DND-41 (cell line): ENCODE data around the gene PCDHA4.
"Not testable (repeated sequence)": the region's sequence is repeated elsewhere in the genome, so short reads cannot be mapped to it uniquely, and the experiment has no call there.

ENCODE experiments used
- ATAC-seq: fragments of 200-7000 bp; cut with Tn5 transposase; 3 replicates; pipeline ENCODE4 v1.9.1; 2021; ENCODE audit warnings: low read depth; ENCODE audit not compliant: insufficient read depth
- DNase-seq: peaks from one replicate; pipeline ENCODE4 v3.0.0-alpha.2; 2020
- H2AFZ ChIP-seq: 2 replicates; pipeline ENCODE4 v1.6.0; 2012; ENCODE audit warnings: low read depth, low read length
- H3K27ac ChIP-seq: 2 replicates; pipeline ENCODE4 v1.5.1; 2012; ENCODE audit warnings: low read length, inconsistent platforms
- H3K27me3 ChIP-seq: fragments of 200-600 bp; sonication (generic); 2 replicates; pipeline ENCODE4 v1.6.0; 2012; ENCODE audit warnings: low read length, mild to moderate bottlenecking, inconsistent platforms; ENCODE audit not compliant: insufficient read depth, poor library complexity
- H3K36me3 ChIP-seq: 2 replicates; pipeline ENCODE4 v1.5.1; 2012; ENCODE audit warnings: low read length, inconsistent platforms; ENCODE audit not compliant: insufficient read depth
- H3K4me1 ChIP-seq: 2 replicates; pipeline ENCODE4 v1.5.1; 2012; ENCODE audit warnings: mild to moderate bottlenecking, low read length; ENCODE audit not compliant: insufficient read depth
- H3K4me2 ChIP-seq: 2 replicates; pipeline ENCODE4 v1.6.0; 2012; ENCODE audit warnings: mild to moderate bottlenecking, moderate library complexity, low read length, inconsistent platforms; ENCODE audit not compliant: insufficient read depth
- H3K4me3 ChIP-seq, 2 experiments: fragments of 200-600 bp in 1 of 2; shearing (Covaris generic) in 1 of 2; 2 replicates each; pipeline ENCODE4 v1.5.1; 2012 to 2016; ENCODE audit warnings: inconsistent platforms in 2 of 2, low read length in 2 of 2, mild to moderate bottlenecking in 2 of 2, low read depth in 1 of 2, moderate library complexity in 1 of 2
- H3K79me2 ChIP-seq: 2 replicates; pipeline ENCODE4 v1.6.0; 2012; ENCODE audit warnings: low read length, inconsistent platforms; ENCODE audit not compliant: insufficient read depth
- H3K9ac ChIP-seq: 2 replicates; pipeline ENCODE4 v1.6.0; 2012; ENCODE audit warnings: low read depth, mild to moderate bottlenecking, inconsistent platforms, low read length, moderate library complexity
- H3K9me3 ChIP-seq: 2 replicates; pipeline ENCODE4 v1.5.1; 2012; ENCODE audit warnings: low read length, moderate library complexity, mild to moderate bottlenecking, inconsistent platforms; ENCODE audit not compliant: insufficient read depth, severe bottlenecking
- H4K20me1 ChIP-seq: 2 replicates; pipeline ENCODE4 v1.6.0; 2012; ENCODE audit warnings: low read length; ENCODE audit not compliant: insufficient read depth
- CTCF ChIP-seq: IDR thresholded peaks from 2 replicates; pipeline ENCODE4 v1.5.1; 2012; ENCODE audit warnings: borderline replicate concordance, low read length, moderate library complexity, mild to moderate bottlenecking; ENCODE audit not compliant: poor library complexity, severe bottlenecking; ENCODE audit errors: extremely low read depth
- EZH2 ChIP-seq: IDR thresholded peaks from 3 replicates; pipeline ENCODE4 v1.6.1; 2012; ENCODE audit warnings: borderline replicate concordance, low read depth, mild to moderate bottlenecking, moderate library complexity, low read length, inconsistent platforms; ENCODE audit not compliant: severe bottlenecking

PCDHA4 gene

GRCh38 chr5:140822281-140822629 is 15.4 kb downstream of the PCDHA4 start:
- no peak for TF ChIP-seq EZH2
- TF ChIP-seq CTCF: no peak
- ATAC-seq: no peak
- Histone ChIP-seq H3K4me1 (no peaks in the 10 kb centered on the region), H3K9me3 (no peaks in the 10 kb centered on the region), H2AFZ (no peak overlapping the region), H3K27ac (no peak overlapping the region), H3K27me3 (no peaks in the 10 kb centered on the region), H3K79me2 (no peaks in the 10 kb centered on the region), H3K4me3 (no peak overlapping the region), H4K20me1 (no peaks in the 10 kb centered on the region), H3K36me3 (no peaks in the 10 kb centered on the region), H3K9ac (no peak overlapping the region), H3K4me2 (no peak overlapping the region)
- DNase-seq: no peak

- not testable (repeated sequence) for H3K79me2 ChIP-seq, H3K4me1 ChIP-seq
Observed at GRCh38 chr5:140822969-140823368, 16.1 kb downstream of the PCDHA4 start.

GRCh38 chr5:140823475-140823874 is 16.6 kb downstream of the PCDHA4 start:
- H3K79me2 ChIP-seq: no peaks in the 10 kb centered on the region
- TF ChIP-seq CTCF: no peak
- no peak for TF ChIP-seq EZH2

More at GRCh38 chr5:140822969-140823368, 16.1 kb downstream of the PCDHA4 start:
- not testable (repeated sequence) for ATAC-seq, H3K9ac ChIP-seq, H3K4me2 ChIP-seq, H3K36me3 ChIP-seq, H3K9me3 ChIP-seq, H4K20me1 ChIP-seq, H2AFZ ChIP-seq, H3K27me3 ChIP-seq, H3K27ac ChIP-seq, DNase-seq, H3K4me3 ChIP-seq

GRCh38 chr5:140827704-140828361 is 21.0 kb downstream of the PCDHA4 start, which contains the start of gene PCDHA6:
Gene PCDHA6 (plus strand): TSS chr5:140827960. CDS start chr5:140828092, 132 bp downstream.
- no peak within 1 kb of the TSS for H3K4me2 ChIP-seq
- no peak for ATAC-seq
- no peak for DNase-seq
- H3K27me3 ChIP-seq: no peaks in the 10 kb centered on the region
- H3K4me3 ChIP-seq: no peak within 1 kb of the TSS
- no peak within 1 kb of the TSS for H3K27ac ChIP-seq
- H3K79me2 ChIP-seq: no peaks in the 10 kb centered on the region
- H3K4me1 ChIP-seq: no peaks in the 10 kb centered on the region
- TF ChIP-seq EZH2 (no peak), CTCF (no peak)
- H3K9ac ChIP-seq: no peak within 1 kb of the TSS
- no peaks in the 10 kb centered on the region for H3K36me3 ChIP-seq
- H4K20me1 ChIP-seq: no peaks in the 10 kb centered on the region
- no peaks in the 10 kb centered on the region for H3K9me3 ChIP-seq
- H2AFZ ChIP-seq: no peak within 1 kb of the TSS

More at GRCh38 chr5:140823475-140823874, 16.6 kb downstream of the PCDHA4 start:
- no peak overlapping the region for H3K27ac ChIP-seq
- no peak for DNase-seq
- ATAC-seq: no peak
- no peak overlapping the region for H3K4me3 ChIP-seq
- H3K4me1 ChIP-seq: no peaks in the 10 kb centered on the region
- no peak overlapping the region for H2AFZ ChIP-seq
- H3K4me2 ChIP-seq: no peak overlapping the region
- H3K9ac ChIP-seq: no peak overlapping the region
- no peaks in the 10 kb centered on the region for H3K36me3 ChIP-seq
- no peaks in the 10 kb centered on the region for H4K20me1 ChIP-seq
- no peaks in the 10 kb centered on the region for H3K9me3 ChIP-seq
- no peaks in the 10 kb centered on the region for H3K27me3 ChIP-seq
